ENCODE data around the gene CACNB2.
"Not testable (repeated sequence)": the region's sequence is repeated elsewhere in the genome, so short reads cannot be mapped to it uniquely, and the experiment has no call there.

The CACNB2 gene

DNA sequence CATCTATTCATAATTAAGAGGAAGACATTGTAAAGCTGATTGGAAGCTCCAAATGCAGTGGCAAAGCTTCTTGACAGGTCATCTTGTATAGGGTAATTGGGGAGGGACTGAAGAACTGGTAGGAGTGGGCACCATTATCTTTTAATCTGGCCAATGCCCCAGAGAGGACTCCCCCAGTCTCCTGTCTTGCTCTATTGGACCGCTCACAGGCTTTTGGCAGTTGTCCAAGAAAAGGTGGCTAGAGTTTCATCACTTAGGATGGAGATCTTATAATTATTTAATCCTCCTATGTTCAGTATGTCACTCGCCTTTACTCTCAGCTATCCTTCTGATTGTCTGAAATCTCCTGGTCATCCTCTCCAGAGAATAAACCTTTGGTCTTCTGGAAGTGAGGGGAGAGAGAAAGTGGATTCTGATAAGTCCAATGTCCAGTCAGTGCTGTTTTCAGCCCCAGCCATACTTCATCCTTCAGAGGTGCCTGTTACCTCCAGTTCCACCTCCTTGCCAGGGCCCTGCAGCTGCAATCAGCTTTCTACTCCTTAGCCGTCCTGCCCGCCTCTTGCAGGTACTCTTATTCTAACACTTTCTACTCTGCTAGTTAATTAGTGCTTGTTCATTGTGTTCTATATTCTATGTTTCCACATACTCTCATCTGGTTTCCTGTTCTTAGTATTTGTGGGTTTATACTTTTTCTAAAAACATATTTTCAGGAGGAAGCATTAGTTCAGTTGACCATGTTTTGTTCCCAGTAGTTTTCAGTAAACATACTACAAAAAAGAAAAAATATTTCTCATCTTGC is 269.6 kb downstream of the CACNB2 start:
- DNase-seq: no peak

DNA sequence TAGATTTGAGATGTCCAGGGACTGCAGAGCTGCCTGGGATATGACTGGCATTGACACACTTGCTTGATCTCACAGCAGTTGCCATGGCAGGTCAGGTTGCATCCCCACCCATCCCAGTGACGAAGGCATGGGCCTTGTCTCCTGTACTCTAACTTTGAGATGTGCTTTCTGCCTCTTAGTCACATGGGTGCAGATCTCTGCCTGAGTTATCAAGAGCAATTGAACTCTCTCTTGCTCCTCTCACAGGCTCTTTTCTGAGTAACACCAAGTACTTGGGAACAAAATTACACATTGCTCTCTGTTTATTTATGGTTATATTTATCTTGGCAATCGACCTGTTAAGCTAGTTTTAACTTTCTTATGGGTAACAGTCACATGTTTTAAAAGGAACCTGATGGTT is 273.8 kb downstream of the CACNB2 start:
- DNase-seq: no peak

DNA sequence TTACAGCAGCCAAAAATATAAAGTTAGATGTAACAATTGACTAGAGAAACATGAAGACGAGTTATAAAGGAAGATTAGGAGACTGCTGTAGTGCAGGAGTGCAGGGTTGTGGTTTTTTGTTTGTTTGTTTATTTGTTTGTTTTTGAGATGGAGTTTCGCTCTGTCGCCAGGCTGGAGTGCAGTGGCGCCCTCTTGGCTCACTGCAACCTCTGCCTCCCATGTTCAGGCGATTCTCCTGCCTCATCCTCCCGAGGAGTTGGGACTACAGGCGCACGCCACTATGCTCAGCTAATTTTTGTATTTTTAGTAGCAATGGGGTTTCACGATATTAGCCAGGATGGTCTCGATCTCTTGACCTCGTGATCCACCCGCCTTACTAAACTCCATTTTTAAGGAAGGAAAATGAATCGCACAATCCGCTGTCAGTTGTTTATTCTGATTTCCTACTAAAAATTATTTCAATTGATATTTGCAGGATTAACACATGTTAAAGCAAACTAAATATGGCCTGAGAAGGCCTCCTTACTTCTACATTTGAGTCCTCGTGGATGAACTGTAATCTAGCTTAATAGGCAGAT is 277.8 kb downstream of the CACNB2 start:
- no peak for DNase-seq

DNA sequence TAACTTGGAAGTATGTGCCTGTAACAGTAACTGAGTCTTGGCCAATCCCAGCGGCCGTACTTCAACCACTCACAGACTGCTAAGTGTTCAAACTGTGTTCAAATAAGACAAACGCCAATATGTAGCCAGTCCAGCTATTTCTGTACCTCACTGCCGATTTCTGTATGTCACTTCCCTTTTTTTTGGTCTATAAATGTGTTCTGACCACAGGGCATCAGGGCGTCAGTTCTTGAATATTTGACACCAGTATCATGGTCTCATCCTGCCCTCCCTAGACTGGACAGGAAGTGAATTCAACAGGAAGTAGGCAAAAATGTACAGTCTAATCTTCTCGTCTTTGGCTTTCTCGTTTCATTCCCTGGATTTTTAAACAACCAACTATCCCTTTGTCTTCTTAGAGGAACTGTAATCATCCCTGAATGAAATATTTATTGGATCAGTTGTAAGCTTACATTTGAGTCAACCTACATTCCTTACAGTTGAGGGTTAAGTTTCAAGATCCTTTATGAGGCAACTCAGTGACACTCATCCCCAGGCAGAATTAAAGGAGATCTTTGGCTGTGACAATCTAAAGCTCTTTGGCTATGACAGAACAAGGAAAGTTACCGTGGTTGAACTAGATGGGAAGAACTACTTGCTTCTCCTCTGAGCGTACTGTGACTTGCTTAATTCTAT is 278.5 kb downstream of the CACNB2 start:
- peak; percentile 15 for DNase-seq

DNA sequence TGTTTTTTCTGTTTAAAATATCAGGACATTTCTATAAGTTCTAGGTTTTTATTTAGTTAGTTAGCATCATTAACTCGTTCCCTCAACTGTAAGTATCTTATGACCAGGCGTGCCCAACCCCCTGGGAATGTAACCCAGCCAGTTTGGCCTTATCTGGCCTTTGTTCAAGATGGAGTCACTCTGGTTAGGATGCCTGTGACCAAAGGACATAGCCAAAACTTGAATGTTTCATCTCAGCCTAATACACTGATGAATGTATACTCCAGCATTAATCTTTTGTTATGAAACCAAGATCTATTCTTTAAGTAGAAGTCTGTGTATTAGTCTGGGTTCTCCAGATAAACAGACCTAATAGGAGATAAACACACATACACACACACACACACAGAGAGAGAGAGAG is 279.7 kb downstream of the CACNB2 start:
- no peak for DNase-seq

DNA sequence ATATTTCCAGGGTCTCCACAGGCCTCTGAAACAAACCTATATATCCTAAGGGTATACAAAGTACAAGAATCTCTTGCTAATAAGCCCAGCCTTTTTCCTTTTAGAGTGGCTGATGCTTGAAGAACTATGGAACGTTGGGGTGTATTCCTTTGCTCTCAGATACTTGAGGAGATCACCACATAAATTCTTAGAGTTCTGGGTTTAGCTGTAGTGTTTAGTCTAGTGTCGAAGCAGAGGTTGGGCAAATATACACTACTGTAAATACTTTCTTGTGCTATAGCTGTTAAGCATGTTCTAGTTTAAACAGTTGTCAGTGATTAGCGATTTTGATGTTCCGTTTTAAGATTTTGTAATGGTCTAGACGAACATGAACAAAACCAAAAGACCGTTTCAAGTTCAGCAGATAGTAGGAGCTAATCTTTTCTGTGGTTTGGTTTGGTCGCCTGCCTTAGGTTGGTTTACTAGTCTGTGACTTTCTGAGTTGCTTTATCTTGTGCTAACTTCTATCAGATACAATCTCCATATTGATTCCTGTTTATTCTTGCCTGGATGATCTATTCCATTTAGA is 281.6 kb downstream of the CACNB2 start:
- no peak for DNase-seq

DNA sequence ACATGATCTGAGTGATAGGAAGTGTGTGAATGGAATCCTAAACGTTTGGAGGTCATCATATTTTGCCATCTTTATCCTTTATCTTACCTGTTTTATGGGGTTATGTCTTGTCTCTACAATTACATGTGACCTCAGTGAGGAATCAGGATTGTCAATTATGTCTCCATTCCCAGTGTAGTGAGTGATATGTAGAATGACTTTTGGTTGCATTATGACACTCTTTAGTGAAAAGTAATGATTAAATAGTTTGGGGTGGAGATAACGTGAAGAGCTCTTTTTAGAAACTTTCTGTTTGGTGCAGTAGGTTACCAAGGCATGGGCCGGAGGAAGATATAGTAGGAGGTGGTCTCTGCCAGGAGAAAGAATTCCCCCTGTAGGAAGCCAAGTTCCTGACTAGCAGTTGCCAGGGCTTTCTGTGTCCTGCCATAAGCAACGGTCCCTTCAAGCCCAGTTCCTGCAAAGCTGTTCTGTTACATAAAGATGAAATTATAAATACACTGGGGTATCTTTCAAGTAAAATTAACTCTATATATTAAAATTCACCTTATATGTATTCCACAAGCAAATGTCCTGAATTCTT is 282.9 kb downstream of the CACNB2 start:
- no peak for DNase-seq

DNA sequence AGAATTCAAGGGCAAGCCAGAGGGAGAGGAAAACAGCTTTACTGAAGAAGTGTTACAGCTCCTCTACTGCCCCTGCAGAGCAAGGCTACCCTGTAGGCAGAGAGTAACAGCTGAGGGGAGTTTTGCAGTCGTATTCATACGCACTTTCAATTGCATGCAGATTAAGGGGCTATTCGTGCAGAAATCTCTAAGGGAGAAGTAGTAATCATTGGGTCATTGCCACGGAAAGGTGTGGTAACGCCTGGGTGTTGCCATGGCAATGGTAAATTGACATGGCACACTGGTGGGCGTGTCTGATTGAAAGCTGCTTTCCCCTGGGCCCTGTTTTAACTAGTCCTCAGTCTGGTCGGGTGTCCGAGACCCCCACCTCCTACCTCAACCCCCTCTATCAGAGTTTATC is 284.0 kb downstream of the CACNB2 start:
- DNase-seq: no peak

DNA sequence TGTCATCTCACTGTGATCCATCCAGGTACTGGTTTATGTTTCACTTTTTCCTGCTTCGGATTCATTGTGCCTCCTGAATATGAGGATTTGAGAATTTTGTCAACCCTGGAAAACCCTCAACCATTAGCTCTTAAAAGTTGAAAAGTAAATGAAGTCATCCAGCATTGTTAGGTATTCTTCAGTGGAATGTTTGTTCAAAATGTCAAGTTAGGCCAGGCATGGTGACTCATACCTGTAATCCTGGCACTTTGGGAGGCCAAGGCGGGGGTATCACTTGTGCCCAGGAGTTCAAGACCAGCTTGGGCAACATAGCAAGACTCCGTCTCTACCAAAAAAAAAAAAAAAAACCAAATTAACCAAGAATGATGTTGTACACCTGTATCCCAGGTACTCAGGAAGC is 289.1 kb downstream of the CACNB2 start:
- DNase-seq: no peak

DNA sequence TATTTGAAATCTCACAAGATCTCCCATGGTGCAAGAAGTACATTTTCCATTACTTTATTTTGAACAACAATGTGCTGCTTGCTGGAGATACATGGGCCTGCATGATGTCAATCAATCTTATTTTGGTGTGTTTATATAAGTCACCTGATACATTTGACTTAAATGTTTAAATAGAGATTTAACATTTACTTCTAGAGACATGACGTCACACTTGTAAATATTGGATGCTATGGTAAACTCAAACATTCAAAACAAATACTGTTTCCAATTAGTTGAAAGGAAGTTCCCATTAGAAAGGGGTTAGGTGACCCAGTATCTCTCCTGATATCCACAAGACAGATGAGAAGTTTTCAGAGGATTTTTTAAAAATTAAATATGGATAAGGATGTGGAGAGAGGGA is 296.7 kb downstream of the CACNB2 start:
- no peak for DNase-seq

DNA sequence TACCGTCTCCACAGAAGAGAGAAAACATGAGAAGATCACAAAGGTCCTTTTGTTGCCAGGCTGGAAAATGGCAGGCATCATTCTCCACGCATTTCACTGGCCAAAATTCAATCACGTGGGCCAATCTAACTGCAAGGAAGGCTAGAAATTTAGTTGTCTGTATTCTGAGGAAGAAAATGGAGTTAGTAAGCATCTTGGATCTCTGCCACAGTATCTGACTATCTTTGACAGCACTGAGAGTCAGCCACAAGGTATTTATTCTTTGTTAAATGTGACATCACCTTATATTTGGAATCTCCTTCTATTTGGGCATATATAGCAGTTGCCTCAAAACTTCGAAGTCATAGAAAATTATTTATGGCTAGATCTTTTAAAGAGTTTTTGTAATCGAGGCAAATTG is 297.3 kb downstream of the CACNB2 start:
- DNase-seq: no peak

DNA sequence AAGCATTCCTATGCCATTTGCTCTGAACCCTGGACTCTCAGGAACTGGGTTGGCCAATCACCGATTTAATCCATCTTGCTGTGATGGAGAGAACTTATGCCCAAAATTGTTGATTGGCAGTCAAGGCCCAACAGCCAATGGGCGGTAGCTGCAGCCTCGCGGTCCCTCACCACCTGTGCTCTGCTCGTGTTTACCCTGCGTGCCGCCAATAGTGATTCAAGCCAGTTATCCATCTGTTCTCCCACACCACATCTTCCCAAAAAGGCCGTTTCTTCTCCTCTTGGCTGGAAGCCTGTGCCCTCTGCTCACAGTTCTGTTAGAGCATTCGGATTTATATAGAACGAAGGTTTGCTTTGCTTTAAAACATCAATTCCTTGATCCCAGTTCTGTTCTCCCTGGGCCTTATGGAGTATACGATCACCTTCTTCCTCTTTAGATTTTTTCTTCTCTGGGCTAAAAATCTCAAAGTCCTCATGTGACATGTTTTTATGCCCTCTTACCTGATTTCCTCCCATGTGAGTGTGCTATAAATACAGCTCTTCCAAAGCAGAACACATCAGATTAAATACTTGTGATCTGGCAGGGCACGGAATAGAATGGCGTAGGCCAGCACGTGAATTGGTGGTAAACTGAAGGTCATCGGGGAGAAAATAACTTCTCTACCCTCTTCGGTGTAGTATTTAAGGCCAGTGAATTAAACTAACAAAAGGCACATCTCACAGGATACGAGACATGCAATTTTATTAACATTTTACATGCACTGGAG is 298.3 kb downstream of the CACNB2 start:
- DNase-seq: no peak

DNA sequence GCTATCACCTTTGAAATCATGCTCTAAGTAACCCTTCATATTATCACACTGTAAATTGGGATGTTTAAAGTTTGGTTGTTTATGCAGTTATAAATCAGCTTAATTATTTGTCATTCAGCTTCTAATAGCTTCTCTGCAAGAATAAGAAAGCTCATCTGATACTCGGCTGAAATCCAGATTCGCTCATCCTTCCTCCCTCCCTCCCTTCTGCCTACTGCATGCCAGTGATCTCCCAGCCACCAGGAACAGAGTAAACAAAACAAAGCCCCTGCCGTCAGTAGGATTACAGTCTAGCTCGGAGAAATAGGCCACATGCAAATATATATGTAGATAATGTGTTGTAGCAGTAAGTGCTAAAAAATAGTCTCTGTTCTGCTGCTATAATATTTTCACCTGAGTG is 299.4 kb downstream of the CACNB2 start:
- no peak for DNase-seq

DNA sequence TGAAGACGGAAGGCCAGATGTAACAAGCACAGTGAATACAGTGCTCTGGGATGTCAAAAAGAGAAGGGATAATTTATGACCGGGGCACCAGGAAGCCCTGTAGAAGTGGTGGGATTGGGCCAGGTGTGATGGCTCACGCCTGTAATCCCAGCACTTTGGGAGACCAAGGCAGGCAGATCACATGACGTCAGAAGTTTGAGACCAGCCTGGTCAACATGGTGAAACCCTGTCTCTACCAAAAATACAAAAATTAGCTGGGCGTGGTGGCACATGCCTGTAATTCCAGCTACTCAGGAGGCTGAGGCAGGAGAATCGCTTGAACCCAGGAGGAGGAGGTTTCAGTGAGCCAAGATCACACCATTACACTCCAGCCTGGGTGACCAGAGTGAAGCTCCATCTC is 305.4 kb downstream of the CACNB2 start:
- not testable (repeated sequence) for DNase-seq

DNA sequence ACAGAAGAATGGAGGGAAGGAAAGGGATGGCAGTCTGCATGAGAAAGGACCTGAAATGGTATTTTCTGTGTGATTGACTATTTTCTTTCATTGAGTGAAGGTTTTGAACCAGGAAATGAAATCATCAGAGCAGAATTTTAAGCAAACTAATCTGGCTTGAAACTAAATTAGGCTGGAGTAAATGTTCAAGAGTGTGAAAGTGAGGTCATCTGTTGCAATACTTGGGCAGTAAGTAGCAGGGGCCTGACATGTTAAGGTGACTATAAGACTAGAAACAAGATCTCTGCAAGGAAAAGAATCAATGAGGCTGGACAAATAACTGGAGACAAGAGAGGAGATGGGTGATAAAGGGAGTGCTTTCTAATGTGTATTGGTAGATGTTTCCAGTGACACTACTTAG is 306.0 kb downstream of the CACNB2 start:
- DNase-seq: no peak

DNA sequence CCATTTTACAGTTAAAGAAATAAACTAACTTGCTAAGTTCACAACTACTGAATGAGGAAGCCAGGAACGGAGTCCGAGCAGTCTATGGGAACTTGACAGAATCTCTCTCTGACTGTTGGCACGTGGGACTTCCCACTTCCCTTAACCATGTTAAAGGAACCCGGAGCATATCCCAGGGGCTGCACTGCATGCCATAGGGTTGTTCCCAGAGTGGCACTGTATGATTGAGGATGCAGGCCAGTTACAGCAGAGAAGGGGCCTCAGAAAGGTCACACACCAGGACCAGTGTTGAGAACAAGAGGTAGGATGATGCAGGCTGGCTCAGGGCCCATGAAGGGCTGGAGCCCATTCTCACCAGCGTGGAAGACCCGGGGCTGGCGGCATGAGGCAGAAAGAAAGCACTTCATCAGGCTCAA is 309.4 kb downstream of the CACNB2 start:
- DNase-seq: no peak

DNA sequence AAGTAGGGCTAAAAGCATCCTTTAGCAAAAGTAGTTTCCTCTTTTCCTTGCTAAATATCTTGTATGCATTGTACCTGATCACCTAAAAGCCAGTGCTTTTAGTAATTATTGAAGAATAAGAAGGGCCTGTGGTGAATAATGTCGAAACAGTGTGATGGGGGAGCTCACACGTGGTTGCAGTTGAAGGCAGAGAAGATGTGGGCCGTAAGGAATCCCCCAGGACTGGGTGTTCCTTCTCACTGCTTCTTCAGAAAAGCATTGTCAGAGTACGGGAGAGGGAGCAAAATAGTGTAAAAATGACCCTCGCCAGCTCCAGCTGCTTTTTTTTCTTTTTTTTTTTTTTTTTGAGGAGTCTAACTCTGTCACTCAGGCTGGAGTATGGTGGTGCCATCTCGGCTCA is 310.1 kb downstream of the CACNB2 start:
- no peak for DNase-seq

DNA sequence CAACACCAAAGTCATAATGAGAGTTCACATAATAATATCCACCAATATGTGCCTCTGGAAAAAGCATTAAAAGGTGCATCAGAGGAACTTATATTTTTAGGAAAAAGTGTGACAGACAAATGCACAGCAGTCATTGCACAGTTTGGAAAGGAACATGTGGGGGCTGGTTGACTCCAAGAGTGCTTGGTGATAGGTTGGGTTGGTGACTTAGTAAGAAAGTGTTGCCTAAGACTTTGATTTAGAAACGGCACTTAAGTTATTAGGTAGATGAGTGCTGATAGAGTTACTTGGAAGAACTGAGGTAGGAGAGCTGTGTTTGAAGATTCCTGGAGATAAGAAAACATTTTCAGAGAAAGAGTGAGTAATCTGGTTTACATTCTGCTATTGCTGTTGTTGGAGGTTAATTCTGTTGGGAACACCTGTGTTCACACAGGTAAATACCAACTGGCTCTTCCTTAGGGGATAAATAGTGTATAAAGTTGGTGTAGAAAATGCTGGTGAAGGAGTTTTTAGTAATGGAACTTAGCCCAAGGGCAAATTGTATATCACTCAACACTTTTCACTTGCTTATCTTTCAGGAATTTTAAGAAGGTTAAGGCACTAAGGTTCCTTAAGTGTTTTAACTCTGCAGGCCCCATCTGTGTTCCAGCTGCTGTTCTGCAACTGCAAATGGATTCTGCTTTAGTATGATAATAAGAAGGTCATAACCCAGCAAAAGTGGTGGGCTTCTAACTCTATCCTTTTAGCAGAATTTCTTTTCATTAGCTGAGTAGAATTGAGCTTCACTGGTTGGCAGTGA is 315.1 kb downstream of the CACNB2 start:
- DNase-seq: no peak

DNA sequence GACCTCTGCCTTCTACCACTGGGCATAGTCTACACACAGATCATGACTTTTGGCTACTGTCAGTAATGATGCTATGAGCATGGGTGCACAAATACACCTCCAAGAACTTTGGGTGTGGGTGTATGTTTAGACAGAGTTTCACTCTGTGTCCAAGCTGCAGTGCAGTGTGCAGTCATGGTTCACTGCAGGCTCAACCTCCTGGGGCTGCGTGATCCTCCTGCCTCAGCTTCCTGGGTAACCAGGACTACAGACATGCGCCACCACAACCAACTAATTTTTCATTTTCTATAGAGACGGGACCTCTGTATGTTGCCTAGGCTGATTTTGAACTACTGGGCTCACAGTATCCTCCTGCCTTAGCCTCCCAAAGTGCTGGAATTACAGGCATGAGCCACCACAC is 316.8 kb downstream of the CACNB2 start:
- DNase-seq: no peak

DNA sequence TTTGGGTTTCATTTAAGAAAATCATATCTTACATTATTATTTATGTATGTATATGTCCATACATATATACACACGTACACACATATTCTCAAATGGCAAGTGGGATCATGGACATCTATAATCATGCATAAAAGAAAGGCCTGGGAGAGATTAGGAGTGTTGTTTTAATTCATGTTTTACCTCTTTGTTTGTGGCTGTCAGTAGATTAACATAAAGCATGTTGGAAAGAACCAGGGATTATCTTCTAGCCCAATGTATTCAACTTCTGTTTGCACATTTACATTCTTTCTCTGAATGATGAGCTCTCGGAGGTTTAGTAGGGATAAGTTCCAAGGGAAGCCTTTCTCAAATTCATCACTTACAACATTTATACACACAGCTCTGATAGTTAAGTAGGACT is 319.8 kb downstream of the CACNB2 start:
- no peak for DNase-seq

DNA sequence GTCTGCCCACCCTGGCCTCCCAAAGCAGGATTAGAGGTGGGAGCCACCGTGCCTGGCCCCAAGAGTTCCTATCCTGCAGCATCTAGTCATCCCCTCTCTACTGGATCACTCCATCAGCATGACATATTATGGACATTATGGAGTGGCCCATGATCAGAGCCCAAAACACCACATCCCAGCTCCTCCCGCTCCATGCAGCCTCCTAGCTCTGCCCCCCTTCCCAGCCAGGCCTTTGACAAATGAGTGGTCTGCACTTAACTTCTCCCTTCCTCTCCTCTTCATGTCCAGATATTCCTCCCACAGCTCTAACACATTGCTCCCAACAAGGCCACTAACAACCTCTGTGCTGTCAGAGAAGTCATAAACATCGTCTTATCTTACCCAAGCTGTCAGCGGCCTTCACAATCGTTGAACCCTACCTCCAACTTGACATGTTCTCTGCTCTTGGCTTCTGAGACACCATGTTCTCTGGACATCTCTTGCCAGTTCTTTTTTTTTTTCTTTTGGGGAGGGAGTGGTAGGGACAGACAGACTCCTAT is 323.5 kb downstream of the CACNB2 start:
- DNase-seq: no peak

DNA sequence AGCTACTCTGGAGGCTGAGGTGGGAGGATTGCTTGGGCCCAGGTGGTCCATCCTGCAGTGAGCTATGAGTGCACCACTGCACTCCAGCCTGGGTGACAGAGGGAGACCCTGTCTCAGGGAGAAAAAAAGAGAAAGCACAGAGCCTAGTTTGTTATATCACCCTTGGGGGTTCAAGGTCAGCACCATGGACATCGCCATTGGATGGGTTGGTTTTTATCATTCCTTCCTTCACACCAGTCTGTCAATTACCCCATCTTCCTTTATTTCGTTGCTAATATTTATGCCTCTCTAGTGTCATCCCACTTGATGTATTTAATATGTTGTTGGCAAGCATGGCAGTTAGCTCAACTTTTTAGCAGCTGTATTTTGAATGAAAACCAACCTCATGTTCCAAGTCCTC is 328.9 kb downstream of the CACNB2 start:
- no peak for DNase-seq
